Lower leg skin (tissue), 3 donors: Measurements from ENCODE around the gene STEAP3.

Source experiments
- POLR2A ChIP-seq, 2 donors: fragments of 450-650 bp; IDR thresholded peaks; one replicate each; pipeline ENCODE4 v1.6.1; 2016 to 2017; ENCODE audit warnings: antibody characterized with exemption in 2 of 2, mild to moderate bottlenecking in 1 of 2, moderate library complexity in 1 of 2
- TF ChIP-seq, protein P1 (sequence below), 3 donors: fragments of 450-650 bp; IDR thresholded peaks; one replicate each; pipeline ENCODE4 v1.5.1; 2016; ENCODE audit warnings: antibody characterized with exemption in 3 of 3, mild to moderate bottlenecking in 3 of 3, moderate library complexity in 2 of 3

DNA sequence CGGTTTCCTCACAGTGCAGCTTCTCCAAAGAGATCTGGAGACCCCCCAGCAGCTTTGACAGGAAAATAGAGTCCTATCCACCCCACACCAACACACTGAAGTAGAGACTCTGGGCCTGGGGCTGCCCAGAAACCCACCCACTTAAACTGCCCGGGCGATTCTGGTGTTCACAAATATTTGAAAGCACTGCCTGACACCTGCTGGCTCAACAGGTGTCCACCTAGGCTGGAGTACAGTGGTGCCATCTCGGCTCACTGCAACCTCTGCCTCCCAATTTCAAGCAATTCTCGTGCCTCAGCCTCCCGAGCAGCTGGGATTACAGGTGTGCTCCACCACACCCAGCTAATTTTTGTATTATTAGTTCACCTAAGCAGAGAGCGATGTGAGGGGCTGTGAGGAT is 5.3 kb downstream of the STEAP3 start:
- TF ChIP-seq, protein P1, sequence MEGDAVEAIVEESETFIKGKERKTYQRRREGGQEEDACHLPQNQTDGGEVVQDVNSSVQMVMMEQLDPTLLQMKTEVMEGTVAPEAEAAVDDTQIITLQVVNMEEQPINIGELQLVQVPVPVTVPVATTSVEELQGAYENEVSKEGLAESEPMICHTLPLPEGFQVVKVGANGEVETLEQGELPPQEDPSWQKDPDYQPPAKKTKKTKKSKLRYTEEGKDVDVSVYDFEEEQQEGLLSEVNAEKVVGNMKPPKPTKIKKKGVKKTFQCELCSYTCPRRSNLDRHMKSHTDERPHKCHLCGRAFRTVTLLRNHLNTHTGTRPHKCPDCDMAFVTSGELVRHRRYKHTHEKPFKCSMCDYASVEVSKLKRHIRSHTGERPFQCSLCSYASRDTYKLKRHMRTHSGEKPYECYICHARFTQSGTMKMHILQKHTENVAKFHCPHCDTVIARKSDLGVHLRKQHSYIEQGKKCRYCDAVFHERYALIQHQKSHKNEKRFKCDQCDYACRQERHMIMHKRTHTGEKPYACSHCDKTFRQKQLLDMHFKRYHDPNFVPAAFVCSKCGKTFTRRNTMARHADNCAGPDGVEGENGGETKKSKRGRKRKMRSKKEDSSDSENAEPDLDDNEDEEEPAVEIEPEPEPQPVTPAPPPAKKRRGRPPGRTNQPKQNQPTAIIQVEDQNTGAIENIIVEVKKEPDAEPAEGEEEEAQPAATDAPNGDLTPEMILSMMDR (IDR thresholded peaks at IDR 0.05), result no peak
- TF ChIP-seq POLR2A (IDR thresholded peaks at IDR 0.05), result no peak
